A673 (cell line): ENCODE data around the gene BAIAP2.

Source experiments
- EZH2 ChIP-seq: fragments of 200-600 bp; sonication (generic); IDR thresholded peaks from 2 replicates; pipeline ENCODE4 v1.6.1; 2017; ENCODE audit warnings: borderline replicate concordance, low read depth, mild to moderate bottlenecking, mixed read lengths, antibody characterized with exemption, low read length; ENCODE audit not compliant: poor library complexity, severe bottlenecking
- TF ChIP-seq, protein P1 (sequence below): fragments of 300-800, 200-600 bp; sonication (generic); conservative IDR thresholded peaks from 2 replicates; pipeline ENCODE4 v1.5.1; 2017; ENCODE audit warnings: low read depth, mild to moderate bottlenecking, antibody characterized with exemption, low read length, moderate library complexity, mixed read lengths

DNA sequence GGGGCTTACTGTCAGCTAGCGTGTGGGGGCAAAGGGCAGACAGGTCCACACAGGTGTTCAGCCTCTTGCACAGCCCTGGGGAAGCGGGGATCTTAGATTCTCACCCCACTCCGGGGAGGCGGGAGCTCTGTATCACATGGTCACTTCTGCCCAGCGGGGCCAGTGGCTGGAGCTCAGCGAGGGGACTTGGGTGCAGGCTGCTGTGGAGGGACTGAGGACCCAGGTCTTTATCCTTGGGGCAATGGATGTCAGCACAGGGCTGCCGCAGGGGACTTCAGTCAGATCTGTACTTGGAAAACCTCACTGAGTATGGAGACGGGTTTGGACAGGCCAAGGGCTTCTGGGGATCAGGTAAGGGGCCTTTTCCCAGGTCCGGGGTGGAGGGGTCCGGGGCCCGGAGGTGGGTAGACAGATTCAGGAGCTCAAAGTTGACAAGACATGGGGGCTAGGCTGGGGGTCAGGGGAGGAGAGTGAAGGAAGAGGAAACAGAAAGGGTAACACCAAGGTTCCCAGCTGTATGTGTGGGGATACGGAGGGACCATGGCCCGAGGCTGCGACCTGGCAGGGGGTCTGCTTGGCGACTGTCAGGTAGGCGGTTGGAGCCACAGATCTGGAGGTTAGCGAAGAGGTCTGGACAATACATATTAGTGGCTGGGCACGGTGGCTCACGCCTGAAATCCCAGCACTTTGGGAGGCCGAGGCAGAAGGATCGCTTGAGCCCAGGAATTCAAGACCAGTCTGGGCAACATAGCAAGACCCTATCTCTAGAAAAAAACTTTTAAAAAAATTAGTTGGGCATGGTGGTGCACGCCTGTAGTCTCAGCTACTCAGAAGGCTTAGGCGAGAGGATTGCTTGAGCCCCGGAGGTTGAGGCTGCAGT lies 15.1 kb upstream of the BAIAP2 start:
- TF ChIP-seq, protein P1, sequence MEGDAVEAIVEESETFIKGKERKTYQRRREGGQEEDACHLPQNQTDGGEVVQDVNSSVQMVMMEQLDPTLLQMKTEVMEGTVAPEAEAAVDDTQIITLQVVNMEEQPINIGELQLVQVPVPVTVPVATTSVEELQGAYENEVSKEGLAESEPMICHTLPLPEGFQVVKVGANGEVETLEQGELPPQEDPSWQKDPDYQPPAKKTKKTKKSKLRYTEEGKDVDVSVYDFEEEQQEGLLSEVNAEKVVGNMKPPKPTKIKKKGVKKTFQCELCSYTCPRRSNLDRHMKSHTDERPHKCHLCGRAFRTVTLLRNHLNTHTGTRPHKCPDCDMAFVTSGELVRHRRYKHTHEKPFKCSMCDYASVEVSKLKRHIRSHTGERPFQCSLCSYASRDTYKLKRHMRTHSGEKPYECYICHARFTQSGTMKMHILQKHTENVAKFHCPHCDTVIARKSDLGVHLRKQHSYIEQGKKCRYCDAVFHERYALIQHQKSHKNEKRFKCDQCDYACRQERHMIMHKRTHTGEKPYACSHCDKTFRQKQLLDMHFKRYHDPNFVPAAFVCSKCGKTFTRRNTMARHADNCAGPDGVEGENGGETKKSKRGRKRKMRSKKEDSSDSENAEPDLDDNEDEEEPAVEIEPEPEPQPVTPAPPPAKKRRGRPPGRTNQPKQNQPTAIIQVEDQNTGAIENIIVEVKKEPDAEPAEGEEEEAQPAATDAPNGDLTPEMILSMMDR: no peak
- no peak for TF ChIP-seq EZH2
